Raji (cell line): ENCODE measurements around the gene PMS1.

Source experiments
- POLR2A ChIP-seq: IDR thresholded peaks from 2 replicates; pipeline ENCODE4 v1.6.1; 2011; ENCODE audit warnings: low read depth, low read length, control low read depth; ENCODE audit not compliant: insufficient read depth

The PMS1 gene

GRCh38 chr2:189798312-189799029, 14.2 kb downstream of the PMS1 start:
- no peak for TF ChIP-seq POLR2A

DNA sequence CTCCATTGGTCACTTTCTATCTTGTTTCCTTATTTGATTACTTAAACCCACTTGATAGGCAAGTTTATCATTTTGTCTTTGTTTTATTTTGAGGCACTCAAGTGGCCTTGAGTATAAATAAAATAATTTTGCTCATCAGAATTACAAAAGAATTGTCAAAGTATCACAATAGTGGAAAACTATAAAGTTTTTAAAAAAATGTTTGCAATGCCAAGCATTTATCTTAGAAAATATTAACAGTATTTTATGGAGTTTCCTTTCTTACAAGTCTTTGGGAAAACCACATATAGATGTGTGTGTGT, 14.7 kb downstream of the PMS1 start:
- no peak for TF ChIP-seq POLR2A

GRCh38 chr2:189799531-189799930, 15.3 kb downstream of the PMS1 start:
- TF ChIP-seq POLR2A, result no peak

DNA sequence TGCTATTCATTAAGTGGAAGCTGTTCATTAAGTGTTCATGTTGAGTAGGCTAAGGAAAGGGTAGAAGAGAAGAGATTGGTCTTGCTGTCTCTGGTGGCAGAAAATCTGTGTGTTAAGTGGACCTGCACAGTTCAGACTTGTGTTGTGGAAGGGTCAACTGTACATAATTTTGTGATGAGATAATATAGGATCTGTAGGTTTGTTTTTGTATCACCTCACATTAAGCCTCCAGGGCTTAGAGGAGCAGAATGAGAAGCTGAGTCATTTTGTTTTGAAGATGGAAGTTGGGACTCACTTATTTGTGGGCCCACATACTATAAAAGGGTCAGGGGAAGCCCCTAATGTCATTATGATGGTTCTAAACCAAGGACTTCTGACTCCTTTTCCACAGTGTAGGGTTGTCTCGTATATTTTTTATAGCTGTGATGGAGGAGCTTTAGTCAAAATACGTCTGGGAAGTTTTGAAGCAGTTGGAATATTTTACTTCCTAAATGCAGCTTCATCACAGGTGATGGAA, 18.2 kb downstream of the PMS1 start:
- TF ChIP-seq POLR2A, result no peak

GRCh38 chr2:189803431-189803830, 19.2 kb downstream of the PMS1 start:
- TF ChIP-seq POLR2A, result no peak

GRCh38 chr2:189818249-189819038, 34.2 kb downstream of the PMS1 start:
- TF ChIP-seq POLR2A, result no peak

- TF ChIP-seq POLR2A, result no peak
Observed at GRCh38 chr2:189819297-189819704, 35.1 kb downstream of the PMS1 start.

DNA sequence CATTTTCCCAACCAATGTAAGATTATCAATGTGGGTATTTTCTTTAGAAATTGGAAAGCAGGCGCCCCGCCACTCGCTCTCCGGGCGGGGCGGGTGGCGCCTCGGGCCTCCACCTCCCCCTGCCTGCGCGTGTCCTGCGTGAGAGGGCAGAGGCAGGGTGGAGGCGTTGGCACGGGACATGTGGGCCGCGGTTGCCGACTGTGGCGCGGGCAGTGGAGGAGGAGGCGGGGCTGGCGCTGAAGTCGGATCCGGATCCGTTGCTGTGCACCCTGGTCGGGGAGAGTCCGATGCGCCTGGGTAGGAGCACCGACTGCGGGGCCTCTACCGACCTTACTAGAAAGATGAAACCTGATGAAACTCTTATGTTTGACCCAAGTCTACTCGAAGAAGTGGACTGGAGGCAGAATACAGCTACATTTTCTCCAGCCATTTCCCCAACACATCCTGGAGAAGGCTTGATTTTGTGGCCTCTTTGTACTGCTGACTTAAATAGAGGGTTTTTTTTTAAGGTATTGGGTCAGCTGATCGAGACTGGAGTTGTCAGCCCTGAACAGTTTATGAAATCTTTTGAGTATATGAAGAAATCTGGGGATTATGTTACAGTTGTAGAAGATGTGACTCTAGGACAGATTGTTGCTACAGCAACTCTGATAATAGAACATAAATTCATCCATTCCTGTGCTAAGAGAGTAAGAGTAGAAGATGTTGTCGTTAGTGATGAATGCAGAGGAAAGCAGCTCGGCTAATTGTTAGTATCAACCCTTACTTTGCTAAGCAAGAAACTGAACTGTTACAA, 37.9 kb downstream of the PMS1 start:
- no peak for TF ChIP-seq POLR2A

- TF ChIP-seq POLR2A, result no peak
Observed at GRCh38 chr2:189824694-189825396, 40.6 kb downstream of the PMS1 start.

- TF ChIP-seq POLR2A, result no peak
Observed at GRCh38 chr2:189826039-189826438, 41.8 kb downstream of the PMS1 start.

- TF ChIP-seq POLR2A, result no peak
Observed at GRCh38 chr2:189829102-189829833, 45.0 kb downstream of the PMS1 start.

GRCh38 chr2:189830510-189830909, 46.3 kb downstream of the PMS1 start:
- no peak for TF ChIP-seq POLR2A

GRCh38 chr2:189834059-189834458, 49.8 kb downstream of the PMS1 start:
- no peak for TF ChIP-seq POLR2A

DNA sequence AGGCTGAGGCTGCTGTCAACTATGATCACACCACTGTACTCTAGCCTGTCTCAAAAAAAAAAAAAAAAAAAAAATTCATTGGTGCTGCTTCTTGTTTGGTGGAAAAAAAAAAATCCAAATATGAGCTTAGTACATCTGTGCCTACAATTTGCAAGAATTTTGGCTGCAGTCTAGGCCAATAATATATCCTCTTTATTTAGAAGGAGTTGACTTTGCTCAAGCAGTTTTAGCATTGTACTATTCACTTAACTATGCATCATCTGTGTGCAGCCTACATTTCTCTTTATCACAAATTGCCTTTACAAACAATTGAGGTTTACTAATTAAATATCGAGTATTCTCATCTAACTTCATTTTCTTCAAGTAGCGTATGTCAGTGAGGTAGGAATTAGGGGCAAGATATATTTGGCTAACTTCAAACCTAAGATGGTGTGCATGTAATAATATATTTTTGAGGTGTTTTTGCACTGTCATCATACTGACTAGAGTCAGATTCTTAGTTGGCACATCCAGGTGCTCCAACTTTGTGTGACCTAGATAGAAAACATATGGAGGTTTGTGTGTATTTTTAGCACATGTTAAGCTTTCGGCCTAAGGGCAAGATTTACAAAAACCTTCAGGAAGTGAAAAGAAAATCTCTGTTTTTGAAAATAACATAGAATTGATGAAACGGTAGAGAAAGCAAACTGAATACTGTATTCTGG, 51.8 kb downstream of the PMS1 start:
- no peak for TF ChIP-seq POLR2A
